ENCODE results near the gene IL34.

The IL34 gene

GRCh38 chr16:70703835-70704381, 57.5 kb downstream of the IL34 start:
- no peak for DNase-seq

GRCh38 chr16:70704586-70704985, 58.2 kb downstream of the IL34 start:
- DNase-seq = no peak

- no peak for DNase-seq
Measured at GRCh38 chr16:70705056-70705455, 58.7 kb downstream of the IL34 start.

- DNase-seq = no peak
Measured at GRCh38 chr16:70706948-70707465, 60.6 kb downstream of the IL34 start.

GRCh38 chr16:70708366-70709246, 62.2 kb downstream of the IL34 start:
- DNase-seq = no peak

- no peak for DNase-seq
Measured at GRCh38 chr16:70709457-70709856, 63.1 kb downstream of the IL34 start.

- no peak for DNase-seq
Measured at GRCh38 chr16:70709942-70710341, 63.6 kb downstream of the IL34 start.
